HepG2 (cell line): ENCODE measurements around the gene AHSP. TPM values are rescaled to one million over a fixed set of nuclear protein-coding genes. Genes with fewer than 3 reads are reported as not detected.

Experiments used
- ESRRA ChIP-seq: sonication (generic); formaldehyde crosslinking; IDR thresholded peaks from 2 replicates; pipeline ENCODE4 v1.5.1; 2020; ENCODE audit warnings: mild to moderate bottlenecking, low read depth, missing genetic modification reagents
- NR2F2 ChIP-seq: IDR thresholded peaks from 2 replicates; pipeline ENCODE4 v1.6.1; 2012; ENCODE audit warnings: low read depth, inconsistent platforms, borderline replicate concordance
- NR3C1 ChIP-seq: sonication (generic); formaldehyde crosslinking; IDR thresholded peaks from 2 replicates; pipeline ENCODE4 v1.4.0; 2020; ENCODE audit warnings: missing genetic modification reagents
- RBAK ChIP-seq: sonication (generic); formaldehyde crosslinking; IDR thresholded peaks from 2 replicates; pipeline ENCODE4 v1.5.1; 2020; ENCODE audit warnings: mild to moderate bottlenecking, missing genetic modification reagents
- SATB2 ChIP-seq: sonication (generic); formaldehyde crosslinking; IDR thresholded peaks from 2 replicates; pipeline ENCODE4 v1.5.0; 2020; ENCODE audit warnings: missing genetic modification reagents
- ZC3H4 ChIP-seq: sonication (generic); formaldehyde crosslinking; IDR thresholded peaks from 2 replicates; pipeline ENCODE4 v1.4.0; 2020; ENCODE audit warnings: missing genetic modification reagents, borderline replicate concordance
- ZNF24 ChIP-seq: fragments of 450-650 bp; IDR thresholded peaks from 2 replicates; pipeline ENCODE4 v1.6.1; 2017; ENCODE audit warnings: antibody characterized with exemption, mild to moderate bottlenecking
- ZNF263 ChIP-seq: sonication (generic); formaldehyde crosslinking; IDR thresholded peaks from 2 replicates; pipeline ENCODE4 v1.4.0; 2020; ENCODE audit warnings: missing genetic modification reagents
- ZNF607 ChIP-seq: sonication (generic); formaldehyde crosslinking; IDR thresholded peaks from 2 replicates; pipeline ENCODE4 v1.5.1; 2020; ENCODE audit warnings: missing genetic modification reagents, mild to moderate bottlenecking, borderline replicate concordance
- ZNF841 ChIP-seq: sonication (generic); formaldehyde crosslinking; IDR thresholded peaks from 2 replicates; pipeline ENCODE4 v1.8.1; 2023; ENCODE audit warnings: missing genetic modification reagents, borderline replicate concordance
- polyA plus RNA-seq, 8 experiments: library from polyadenylated mRNA; depleted of rRNA in 3 of 8; stranded (reverse) in 7 of 8; unstranded in 1 of 8; fragments of >200 nt; fragmentation: Illumina TruSeq in 4 of 8; extraction: Trizol in 4 of 8; gene quantifications; 2 replicates each; pipeline versions ENCODE4 v1.2.1 to v1.2.3, GENCODE V29; 2011 to 2016; ENCODE audit warnings: low read depth in 4 of 8, missing spikeins in 1 of 8, mixed read lengths in 1 of 8; ENCODE audit not compliant: insufficient read depth in 1 of 8
- total RNA-seq, 5 experiments: library from RNA; depleted of rRNA; stranded (reverse); fragments of >200 nt; fragmentation: Illumina TruSeq; extraction: Trizol; gene quantifications; 2 replicates each; pipeline ENCODE4 v1.2.3, GENCODE V29; 2016; ENCODE audit warnings: low read depth in 1 of 5
- TF ChIP-seq, protein P1 (sequence below): sonication (generic); formaldehyde crosslinking; IDR thresholded peaks from 2 replicates; pipeline ENCODE4 v1.5.1; 2020; ENCODE audit warnings: mild to moderate bottlenecking, missing genetic modification reagents, borderline replicate concordance
- TF ChIP-seq, protein P2 (sequence below): sonication (generic); formaldehyde crosslinking; IDR thresholded peaks from 2 replicates; pipeline ENCODE4 v1.4.0; 2020; ENCODE audit warnings: missing genetic modification reagents, borderline replicate concordance
- TF ChIP-seq, protein P3 (sequence below): sonication (generic); formaldehyde crosslinking; conservative IDR thresholded peaks from 2 replicates; pipeline ENCODE4 v1.8.0; 2022; ENCODE audit warnings: low read depth, missing genetic modification reagents
- TF ChIP-seq, protein P4 (sequence below): IDR thresholded peaks from 2 replicates; pipeline ENCODE4 v1.6.1; 2012; ENCODE audit warnings: inconsistent platforms

Gene AHSP
- total and polyA plus RNA-seq, 2 of the 13 experiments (the other 11 are each of a cell fraction or from before 2014, with no cell fraction given): not detected

DNA sequence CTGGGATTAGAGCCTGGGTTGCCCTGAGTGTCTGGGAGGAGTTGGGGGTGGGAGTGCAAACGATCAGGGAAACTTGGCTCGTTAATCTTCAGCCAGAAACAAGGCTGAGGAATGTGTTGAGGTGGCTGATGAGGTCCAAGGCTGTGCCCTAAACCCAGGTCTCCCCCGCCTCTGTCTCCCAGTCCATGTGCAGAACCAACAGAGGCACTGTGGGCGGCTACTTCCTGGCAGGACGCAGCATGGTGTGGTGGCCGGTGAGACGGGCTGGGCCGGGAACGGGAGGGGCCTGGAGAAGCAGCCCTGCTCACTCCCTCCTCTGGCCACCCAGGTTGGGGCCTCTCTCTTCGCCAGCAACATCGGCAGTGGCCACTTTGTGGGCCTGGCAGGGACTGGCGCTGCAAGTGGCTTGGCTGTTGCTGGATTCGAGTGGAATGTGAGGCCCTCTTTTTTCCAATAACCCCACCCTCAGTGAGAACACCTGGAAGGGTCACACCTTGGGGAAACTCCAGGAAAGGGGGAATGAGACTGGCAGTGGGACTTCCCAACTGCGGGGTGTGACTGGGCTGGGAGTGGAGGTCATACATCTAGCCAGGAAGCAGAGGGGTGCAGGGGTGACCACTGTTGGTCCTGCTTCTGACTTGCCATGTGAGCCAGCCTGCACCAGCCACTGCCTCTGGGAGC is 43.1 kb upstream of the AHSP start (continued):
- TF ChIP-seq, protein P1, sequence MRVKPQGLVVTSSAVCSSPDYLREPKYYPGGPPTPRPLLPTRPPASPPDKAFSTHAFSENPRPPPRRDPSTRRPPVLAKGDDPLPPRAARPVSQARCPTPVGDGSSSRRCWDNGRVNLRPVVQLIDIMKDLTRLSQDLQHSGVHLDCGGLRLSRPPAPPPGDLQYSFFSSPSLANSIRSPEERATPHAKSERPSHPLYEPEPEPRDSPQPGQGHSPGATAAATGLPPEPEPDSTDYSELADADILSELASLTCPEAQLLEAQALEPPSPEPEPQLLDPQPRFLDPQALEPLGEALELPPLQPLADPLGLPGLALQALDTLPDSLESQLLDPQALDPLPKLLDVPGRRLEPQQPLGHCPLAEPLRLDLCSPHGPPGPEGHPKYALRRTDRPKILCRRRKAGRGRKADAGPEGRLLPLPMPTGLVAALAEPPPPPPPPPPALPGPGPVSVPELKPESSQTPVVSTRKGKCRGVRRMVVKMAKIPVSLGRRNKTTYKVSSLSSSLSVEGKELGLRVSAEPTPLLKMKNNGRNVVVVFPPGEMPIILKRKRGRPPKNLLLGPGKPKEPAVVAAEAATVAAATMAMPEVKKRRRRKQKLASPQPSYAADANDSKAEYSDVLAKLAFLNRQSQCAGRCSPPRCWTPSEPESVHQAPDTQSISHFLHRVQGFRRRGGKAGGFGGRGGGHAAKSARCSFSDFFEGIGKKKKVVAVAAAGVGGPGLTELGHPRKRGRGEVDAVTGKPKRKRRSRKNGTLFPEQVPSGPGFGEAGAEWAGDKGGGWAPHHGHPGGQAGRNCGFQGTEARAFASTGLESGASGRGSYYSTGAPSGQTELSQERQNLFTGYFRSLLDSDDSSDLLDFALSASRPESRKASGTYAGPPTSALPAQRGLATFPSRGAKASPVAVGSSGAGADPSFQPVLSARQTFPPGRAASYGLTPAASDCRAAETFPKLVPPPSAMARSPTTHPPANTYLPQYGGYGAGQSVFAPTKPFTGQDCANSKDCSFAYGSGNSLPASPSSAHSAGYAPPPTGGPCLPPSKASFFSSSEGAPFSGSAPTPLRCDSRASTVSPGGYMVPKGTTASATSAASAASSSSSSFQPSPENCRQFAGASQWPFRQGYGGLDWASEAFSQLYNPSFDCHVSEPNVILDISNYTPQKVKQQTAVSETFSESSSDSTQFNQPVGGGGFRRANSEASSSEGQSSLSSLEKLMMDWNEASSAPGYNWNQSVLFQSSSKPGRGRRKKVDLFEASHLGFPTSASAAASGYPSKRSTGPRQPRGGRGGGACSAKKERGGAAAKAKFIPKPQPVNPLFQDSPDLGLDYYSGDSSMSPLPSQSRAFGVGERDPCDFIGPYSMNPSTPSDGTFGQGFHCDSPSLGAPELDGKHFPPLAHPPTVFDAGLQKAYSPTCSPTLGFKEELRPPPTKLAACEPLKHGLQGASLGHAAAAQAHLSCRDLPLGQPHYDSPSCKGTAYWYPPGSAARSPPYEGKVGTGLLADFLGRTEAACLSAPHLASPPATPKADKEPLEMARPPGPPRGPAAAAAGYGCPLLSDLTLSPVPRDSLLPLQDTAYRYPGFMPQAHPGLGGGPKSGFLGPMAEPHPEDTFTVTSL: no peak
- TF ChIP-seq ZNF607 (CRISPR knock-in tag) (no peak), ZNF24 (no peak), RBAK (no peak), ZNF263 (CRISPR knock-in tag) (peak; percentile 65; the same call in 1 of the 2 replicates), ZNF841 (CRISPR knock-in tag) (no peak), ZC3H4 (CRISPR knock-in tag) (no peak), ESRRA (no peak), SATB2 (CRISPR knock-in tag) (no peak), NR2F2 (no peak), NR3C1 (CRISPR knock-in tag) (no peak)
- TF ChIP-seq, protein P2, sequence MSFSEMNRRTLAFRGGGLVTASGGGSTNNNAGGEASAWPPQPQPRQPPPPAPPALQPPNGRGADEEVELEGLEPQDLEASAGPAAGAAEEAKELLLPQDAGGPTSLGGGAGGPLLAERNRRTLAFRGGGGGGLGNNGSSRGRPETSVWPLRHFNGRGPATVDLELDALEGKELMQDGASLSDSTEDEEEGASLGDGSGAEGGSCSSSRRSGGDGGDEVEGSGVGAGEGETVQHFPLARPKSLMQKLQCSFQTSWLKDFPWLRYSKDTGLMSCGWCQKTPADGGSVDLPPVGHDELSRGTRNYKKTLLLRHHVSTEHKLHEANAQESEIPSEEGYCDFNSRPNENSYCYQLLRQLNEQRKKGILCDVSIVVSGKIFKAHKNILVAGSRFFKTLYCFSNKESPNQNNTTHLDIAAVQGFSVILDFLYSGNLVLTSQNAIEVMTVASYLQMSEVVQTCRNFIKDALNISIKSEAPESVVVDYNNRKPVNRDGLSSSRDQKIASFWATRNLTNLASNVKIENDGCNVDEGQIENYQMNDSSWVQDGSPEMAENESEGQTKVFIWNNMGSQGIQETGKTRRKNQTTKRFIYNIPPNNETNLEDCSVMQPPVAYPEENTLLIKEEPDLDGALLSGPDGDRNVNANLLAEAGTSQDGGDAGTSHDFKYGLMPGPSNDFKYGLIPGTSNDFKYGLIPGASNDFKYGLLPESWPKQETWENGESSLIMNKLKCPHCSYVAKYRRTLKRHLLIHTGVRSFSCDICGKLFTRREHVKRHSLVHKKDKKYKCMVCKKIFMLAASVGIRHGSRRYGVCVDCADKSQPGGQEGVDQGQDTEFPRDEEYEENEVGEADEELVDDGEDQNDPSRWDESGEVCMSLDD (CRISPR knock-in tag): no peak
- TF ChIP-seq, protein P3, sequence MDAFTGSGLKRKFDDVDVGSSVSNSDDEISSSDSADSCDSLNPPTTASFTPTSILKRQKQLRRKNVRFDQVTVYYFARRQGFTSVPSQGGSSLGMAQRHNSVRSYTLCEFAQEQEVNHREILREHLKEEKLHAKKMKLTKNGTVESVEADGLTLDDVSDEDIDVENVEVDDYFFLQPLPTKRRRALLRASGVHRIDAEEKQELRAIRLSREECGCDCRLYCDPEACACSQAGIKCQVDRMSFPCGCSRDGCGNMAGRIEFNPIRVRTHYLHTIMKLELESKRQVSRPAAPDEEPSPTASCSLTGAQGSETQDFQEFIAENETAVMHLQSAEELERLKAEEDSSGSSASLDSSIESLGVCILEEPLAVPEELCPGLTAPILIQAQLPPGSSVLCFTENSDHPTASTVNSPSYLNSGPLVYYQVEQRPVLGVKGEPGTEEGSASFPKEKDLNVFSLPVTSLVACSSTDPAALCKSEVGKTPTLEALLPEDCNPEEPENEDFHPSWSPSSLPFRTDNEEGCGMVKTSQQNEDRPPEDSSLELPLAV: no peak
- TF ChIP-seq, protein P4, sequence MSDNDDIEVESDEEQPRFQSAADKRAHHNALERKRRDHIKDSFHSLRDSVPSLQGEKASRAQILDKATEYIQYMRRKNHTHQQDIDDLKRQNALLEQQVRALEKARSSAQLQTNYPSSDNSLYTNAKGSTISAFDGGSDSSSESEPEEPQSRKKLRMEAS: peak; percentile 87
